Activated CD4-positive, alpha-beta T cell treated with anti-CD3 and anti-CD28 coated beads, Interleukin-2, amount 50 U/mL, for 16 hours (primary cell): ENCODE results near the gene PPM1J.
"Not testable (repeated sequence)": the region's sequence is repeated elsewhere in the genome, so short reads cannot be mapped to it uniquely, and the experiment has no call there.

ENCODE experiments used
- DNase-seq: peaks from one replicate; pipeline ENCODE4 v3.0.0-alpha.2; 2020

The PPM1J gene

GRCh38 chr1:112715264-112716053 lies at the start of gene PPM1J:
Gene PPM1J (minus strand): TSS chr1:112715332. CDS start chr1:112715301, 31 bp downstream.
- DNase-seq = peak; percentile 96

DNA sequence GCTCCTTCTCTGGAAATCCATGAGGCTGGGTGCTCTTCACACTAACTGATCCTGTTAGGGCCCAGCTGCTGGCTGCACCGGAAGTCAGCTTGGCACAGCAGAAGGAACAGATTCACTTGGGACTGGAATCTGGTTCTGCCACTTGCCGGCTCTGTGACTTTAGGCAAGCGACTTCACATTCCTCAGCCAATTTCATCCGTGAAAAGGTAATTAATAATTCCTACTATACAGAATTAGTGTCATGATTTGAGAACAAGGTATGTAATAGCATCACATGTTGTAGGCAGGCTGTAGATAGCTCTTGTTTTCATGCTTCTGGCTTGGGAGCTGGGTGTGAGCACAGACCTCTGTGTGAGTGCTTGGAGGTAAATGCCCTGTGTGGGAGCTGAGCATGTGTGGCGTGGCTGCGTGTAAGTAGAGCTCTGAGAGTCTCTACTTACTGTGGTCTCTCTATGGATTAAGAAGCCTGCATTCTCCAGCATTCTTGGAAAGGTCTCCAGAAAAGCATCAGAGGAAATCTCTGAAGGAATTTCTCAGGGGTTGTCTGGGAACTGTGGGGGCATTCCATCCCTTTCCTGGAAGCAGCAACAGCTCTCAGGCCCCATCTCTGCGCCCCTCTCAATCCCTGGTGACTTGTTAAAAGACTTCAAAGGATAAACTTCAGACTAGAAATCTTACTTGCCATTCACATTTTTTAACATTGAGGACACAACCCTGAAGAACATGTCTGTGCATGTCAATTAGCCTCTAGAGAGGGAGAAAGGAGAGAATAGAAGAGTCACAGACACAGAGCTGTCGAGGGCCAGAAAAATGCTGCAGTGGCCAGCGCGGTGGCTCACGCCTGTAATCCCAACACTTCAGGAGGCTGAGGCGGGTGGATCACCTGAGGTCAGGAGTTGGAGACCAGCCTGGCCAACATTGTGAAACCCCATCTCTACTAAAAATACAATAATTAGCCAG lies 47.7 kb upstream of the PPM1J start:
- DNase-seq = no peak

GRCh38 chr1:112761714-112762480 lies 46.8 kb upstream of the PPM1J start:
- DNase-seq = no peak

DNA sequence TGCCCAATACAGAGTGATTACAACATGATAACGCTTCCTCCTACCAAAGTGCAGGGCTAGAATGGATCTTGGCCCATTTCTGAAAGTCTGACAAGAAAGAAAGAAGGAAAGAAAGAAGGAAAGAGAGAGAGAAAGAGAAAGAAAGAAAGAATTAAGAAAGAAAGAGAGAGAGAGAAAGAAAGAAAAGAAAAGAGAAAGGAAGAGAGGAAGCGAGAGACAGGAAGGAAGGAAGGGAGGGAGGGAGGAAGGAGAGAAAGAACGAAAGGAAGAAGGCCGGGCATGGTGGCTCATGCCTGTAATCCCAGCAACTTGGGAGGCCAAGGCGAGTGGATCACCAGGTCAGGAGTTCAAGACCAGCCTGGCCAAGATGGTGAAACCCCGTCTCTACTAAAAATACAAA lies 44.1 kb upstream of the PPM1J start:
- no peak for DNase-seq

GRCh38 chr1:112754116-112754628 lies 39.0 kb upstream of the PPM1J start:
- no peak for DNase-seq

- no peak for DNase-seq
Observed at GRCh38 chr1:112748396-112748795, 33.3 kb upstream of the PPM1J start.

DNA sequence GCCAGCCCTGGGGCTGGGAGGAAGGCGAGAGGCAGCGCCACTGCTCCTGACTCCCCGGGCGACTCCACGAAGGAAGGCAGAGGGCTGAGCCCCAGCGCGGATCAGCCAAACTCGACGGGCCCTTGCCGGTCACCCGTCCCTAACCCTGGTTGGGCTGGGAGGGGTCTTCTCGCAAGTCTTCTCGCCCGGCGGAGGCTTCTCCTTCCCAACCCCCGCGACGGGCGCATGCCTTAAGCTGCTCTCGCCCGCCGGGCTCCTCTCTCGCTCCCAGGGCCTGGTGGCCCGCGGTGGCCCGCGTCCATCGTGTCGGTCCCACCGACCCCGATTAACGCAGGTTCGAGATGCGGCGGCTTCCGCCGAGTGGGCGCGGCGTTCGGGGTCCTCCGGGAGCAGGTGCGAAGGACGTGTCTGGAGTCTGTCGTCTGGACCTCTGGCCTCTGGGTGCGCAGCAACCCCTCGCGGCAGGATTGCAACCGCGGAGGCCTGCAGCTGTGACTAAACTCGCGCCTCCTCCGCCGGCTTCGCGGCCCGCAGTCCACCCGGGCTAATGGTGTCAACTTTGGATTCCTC lies 29.0 kb upstream of the PPM1J start:
- DNase-seq = no peak

GRCh38 chr1:112743174-112744008 lies 28.3 kb upstream of the PPM1J start:
- DNase-seq = no peak

DNA sequence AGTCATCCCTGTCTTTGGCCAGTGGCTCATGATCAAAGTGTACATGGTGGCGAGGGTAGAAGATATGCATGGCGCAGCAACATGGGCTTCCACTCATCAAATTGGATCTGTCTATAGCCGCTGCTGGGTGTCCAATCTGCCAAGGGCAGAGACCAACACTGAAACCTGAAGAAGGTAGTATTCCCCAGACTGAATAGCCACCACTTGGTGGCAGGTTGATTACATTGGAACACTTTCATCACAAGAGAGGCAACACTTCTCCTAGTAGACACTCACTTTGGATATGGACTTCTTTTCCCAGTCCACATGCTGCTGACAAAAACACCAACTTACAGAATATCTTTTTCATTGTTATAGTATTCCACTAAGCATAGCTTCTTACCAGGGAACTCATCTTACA lies 22.4 kb upstream of the PPM1J start:
- DNase-seq = no peak

DNA sequence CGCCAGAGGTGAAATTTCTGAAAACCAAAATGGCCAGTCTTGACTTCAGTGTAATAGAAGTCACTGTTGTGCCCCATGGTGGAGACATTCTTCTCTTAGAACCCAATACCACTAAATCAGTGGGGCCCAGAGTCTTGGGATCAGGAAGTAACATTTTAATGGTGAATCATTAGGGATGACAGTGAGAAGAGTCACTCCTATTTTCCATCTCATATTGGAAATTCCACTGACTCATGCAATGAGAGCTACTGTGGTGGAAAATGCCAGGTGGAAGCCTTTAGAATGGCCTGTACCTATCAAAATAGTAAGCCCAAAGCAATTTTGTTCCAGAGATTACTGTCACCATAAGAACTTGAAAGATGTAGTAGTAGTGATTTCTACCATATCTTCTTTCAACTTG lies 20.6 kb upstream of the PPM1J start:
- DNase-seq = no peak

GRCh38 chr1:112731451-112731850 lies 16.3 kb upstream of the PPM1J start:
- DNase-seq = no peak

- no peak for DNase-seq
Observed at GRCh38 chr1:112729909-112730308, 14.8 kb upstream of the PPM1J start.

GRCh38 chr1:112729011-112729410 lies 13.9 kb upstream of the PPM1J start:
- not testable (repeated sequence) for DNase-seq

- DNase-seq = not testable (repeated sequence)
Observed at GRCh38 chr1:112728306-112728971, 13.3 kb upstream of the PPM1J start.

DNA sequence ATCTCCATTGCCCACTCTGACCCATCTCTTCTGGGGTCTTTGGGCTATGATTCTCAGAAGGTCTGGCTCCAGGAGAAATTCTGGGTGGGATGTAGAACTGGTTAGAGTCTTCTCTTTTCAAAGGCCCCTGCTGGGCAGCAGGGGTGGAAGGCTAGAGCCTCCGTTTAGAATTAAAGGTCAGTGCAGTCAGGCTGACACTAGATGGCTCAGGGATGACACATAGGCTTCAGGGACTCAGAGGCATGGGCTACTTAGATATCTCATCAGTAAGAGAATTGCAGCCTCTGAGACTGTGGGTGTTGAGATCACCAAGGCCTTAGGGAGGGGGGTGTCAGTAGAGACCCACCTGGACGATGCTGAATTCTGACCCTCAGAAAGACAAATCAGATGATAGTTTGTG lies 12.6 kb upstream of the PPM1J start:
- no peak for DNase-seq

- DNase-seq = not testable (repeated sequence)
Observed at GRCh38 chr1:112724240-112724639, 9.1 kb upstream of the PPM1J start.

DNA sequence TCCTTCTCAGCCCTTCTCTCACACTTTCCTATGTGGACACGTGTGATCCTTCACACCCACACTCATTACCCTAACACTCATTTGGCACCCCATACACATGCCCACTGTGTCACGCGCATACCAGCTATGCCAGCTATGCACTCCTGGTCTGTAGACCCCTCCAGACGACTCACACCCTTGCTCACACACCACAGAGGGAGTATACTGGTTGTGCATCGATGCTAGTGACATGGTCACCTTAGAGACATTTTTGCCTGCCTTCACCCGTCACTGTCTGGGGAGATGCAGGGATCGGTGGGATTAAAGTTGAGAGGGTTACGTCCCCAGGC lies 8.3 kb upstream of the PPM1J start:
- DNase-seq = no peak

DNA sequence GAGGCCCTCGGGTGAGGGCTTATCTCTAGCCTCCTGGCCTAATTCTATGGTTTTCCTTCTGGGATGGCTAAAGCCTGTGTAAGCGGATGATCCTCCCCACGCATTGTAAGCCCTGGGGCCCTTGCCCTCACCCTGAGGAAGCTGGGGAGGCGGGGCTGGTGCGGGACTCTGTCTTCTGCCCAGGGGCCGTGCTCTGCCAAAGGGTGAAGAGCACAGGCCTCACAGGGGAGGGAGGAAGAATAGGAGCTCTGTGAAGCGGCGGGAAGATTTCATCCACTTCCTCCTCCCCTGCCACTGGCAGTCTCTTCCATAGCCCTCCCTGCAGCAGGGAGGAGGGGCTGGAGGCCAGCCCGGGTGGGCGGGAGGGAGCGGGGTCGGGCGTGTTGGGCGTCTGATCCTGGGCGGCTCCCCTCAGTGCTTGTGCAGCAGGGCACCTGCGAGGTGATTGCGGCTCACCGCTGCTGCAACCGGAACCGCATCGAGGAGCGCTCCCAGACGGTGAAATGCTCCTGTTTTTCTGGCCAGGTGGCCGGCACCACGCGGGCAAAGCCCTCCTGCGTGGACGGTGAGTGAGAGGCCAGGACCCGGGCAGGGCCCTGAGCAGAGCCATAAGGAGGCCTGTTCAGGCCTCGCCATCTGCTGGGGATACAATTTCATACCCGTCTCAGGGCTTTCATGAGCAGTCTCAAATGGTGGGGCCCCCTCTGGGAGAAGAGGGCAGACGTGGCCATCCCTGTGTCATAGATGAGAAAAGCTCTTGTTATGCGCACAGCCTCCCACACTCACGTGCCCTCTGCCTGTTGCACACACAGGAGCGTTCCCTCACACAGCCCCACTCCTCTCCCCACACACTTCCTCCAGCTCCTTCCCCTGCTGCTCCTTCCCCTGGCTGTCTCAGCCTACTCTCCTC lies 7.7 kb upstream of the PPM1J start:
- no peak for DNase-seq

- DNase-seq = no peak
Observed at GRCh38 chr1:112721966-112722524, 6.9 kb upstream of the PPM1J start.

DNA sequence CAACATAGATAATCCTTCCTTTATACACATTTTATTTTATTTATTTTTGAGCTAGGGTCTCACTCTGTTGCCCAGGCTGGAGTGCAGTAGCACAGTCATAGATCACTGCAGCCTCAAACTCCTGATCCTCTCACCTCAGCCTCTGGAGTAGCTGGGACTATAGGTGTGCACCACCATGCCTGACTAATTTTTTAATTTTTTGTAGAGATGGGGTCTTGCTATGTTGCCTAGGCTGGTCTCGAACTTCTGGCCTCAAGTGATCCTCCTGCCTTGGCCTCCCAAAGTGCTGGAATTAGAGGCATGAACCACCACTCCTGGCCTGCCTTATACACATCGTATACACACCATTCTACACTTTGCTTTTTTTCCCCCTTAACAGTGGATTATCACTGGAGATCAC lies 6.2 kb upstream of the PPM1J start:
- DNase-seq = not testable (repeated sequence)
